ENCODE measurements around the gene PCCA. TPM values are rescaled to one million over a fixed set of nuclear protein-coding genes. Genes with fewer than 3 reads are reported as not detected.

The PCCA gene
- total and polyA plus RNA-seq, 2 donors (not counting 1 experiment from before 2014, with no cell fraction given) = 11.2 to 73.0 TPM

DNA sequence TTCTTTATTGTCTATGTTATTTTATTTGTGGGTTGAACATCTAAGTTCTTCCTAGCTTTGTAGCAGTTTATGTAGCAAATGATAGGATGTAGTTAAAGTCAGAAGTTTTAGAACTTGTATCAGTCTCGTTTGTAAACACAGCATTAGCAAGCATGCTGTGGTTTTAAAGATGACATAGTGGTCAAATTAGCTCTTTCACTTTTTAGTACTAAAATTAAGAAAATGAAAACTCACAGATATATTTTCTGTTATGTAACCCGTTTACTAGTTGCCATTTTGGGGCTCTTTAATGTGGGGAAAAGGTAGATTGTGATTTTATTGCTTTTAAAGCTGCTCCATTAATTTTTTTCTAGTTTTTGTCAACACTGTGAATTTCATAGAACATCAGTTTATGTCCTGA lies 216.5 kb downstream of the PCCA start:
- no peak for TF ChIP-seq EZH2 (IDR thresholded peaks at IDR 0.05; ENCODE audit: low read length, missing control alignments)
- no peak for TF ChIP-seq CTCF (conservative IDR thresholded peaks at IDR 0.05 in 1 of 2, IDR thresholded peaks at IDR 0.05 in 1 of 2; ENCODE audit: low read depth in 1 of 2, low read length in 2 of 2)
- Histone ChIP-seq H4K20me1 (ENCODE audit: control insufficient read depth, extremely low read depth, insufficient read depth, low read length) (no peaks in the 10 kb centered on the region), H3K4me1 (ENCODE audit: control insufficient read depth, extremely low read depth, insufficient read depth, low read length) (no peaks in the 10 kb centered on the region), H2AFZ (ENCODE audit: low read length) (no peak overlapping the region), H3K9ac (ENCODE audit: insufficient read depth, low read length) (no peak overlapping the region), H3K27ac (ENCODE audit: insufficient read depth, low read length) (no peak overlapping the region), H3K4me2 (ENCODE audit: extremely low read depth, insufficient read depth, low read length) (no peak overlapping the region), H3K27me3 (ENCODE audit: control insufficient read depth, insufficient read depth, low read length) (no peaks in the 10 kb centered on the region), H3K4me3 (replicated peaks in 1 of 4; ENCODE audit: control extremely low read depth in 1 of 4, insufficient read depth in 1 of 4, low read depth in 3 of 4, low read length in 4 of 4) (no peak overlapping the region), H3K9me3 (ENCODE audit: control insufficient read depth, insufficient read depth, low read depth, low read length) (no peaks in the 10 kb centered on the region), H3K79me2 (ENCODE audit: control insufficient read depth, insufficient read depth, low read length) (no peaks in the 10 kb centered on the region), H3K36me3 (ENCODE audit: control insufficient read depth, insufficient read depth, low read length) (no peaks in the 10 kb centered on the region)
- no peak for DNase-seq (ENCODE audit: low read depth in 2 of 2)

DNA sequence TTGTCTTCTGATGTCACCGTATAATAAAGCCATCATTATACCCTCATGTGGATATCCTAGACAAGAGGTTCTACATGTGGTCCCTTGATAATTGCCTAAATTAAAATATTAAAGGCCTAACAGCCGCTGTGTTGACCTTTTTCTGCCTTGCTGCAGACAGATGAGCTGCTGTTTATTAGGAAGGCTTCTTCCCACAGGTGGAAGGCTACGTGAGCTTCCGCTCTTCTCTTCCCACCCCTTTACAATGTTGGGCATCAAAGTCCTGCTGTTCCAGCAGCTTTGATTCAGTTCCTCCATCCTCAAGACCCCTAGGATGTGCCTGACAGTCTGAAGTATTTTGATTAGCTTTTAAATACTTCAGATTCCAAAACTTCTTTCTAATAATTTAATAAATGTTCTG lies 217.1 kb downstream of the PCCA start:
- TF ChIP-seq EZH2 (IDR thresholded peaks at IDR 0.05; ENCODE audit: low read length, missing control alignments) (no peak), CTCF (conservative IDR thresholded peaks at IDR 0.05 in 1 of 2, IDR thresholded peaks at IDR 0.05 in 1 of 2; ENCODE audit: low read depth in 1 of 2, low read length in 2 of 2) (no peak)
- H3K4me2 ChIP-seq (ENCODE audit: extremely low read depth, insufficient read depth, low read length) = no peak overlapping the region
- no peaks in the 10 kb centered on the region for H4K20me1 ChIP-seq (ENCODE audit: control insufficient read depth, extremely low read depth, insufficient read depth, low read length)
- no peak overlapping the region for H3K4me3 ChIP-seq (replicated peaks in 1 of 4; ENCODE audit: control extremely low read depth in 1 of 4, insufficient read depth in 1 of 4, low read depth in 3 of 4, low read length in 4 of 4)
- no peak overlapping the region for H2AFZ ChIP-seq (ENCODE audit: low read length)
- H3K27ac ChIP-seq (ENCODE audit: insufficient read depth, low read length) = no peak overlapping the region
- H3K9ac ChIP-seq (ENCODE audit: insufficient read depth, low read length) = no peak overlapping the region
- H3K79me2 ChIP-seq (ENCODE audit: control insufficient read depth, insufficient read depth, low read length) = no peaks in the 10 kb centered on the region
- H3K9me3 ChIP-seq (ENCODE audit: control insufficient read depth, insufficient read depth, low read depth, low read length) = no peaks in the 10 kb centered on the region
- no peaks in the 10 kb centered on the region for H3K36me3 ChIP-seq (ENCODE audit: control insufficient read depth, insufficient read depth, low read length)
- DNase-seq (ENCODE audit: low read depth in 2 of 2) = no peak
- no peaks in the 10 kb centered on the region for H3K4me1 ChIP-seq (ENCODE audit: control insufficient read depth, extremely low read depth, insufficient read depth, low read length)
- no peaks in the 10 kb centered on the region for H3K27me3 ChIP-seq (ENCODE audit: control insufficient read depth, insufficient read depth, low read length)

DNA sequence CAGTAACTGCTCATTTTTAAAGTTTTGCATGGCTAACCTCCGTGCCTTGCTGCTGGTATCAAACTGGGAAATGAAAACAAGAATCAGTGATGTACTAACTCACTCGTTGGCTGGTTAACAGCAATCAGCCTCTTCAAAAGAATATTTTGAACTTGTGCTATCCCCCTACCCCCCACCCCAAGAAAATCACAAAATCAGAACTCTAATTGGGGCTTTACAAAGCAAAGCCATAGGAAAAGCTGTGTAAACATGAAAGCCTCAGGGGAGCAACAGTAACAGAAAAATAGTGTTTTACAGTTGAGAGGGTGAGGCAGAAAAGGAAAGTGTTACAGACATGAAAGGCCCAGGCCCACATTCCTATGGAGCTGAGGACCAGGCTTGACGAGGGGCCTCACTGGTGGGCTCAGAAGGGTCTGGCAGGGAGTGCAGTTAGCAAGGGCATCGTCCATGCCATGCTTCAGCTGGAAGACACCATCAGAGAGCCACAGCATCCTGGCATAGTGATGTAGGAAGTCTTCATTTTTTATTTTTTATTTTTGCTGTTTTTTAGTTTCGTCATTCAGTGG lies 217.6 kb downstream of the PCCA start:
- no peak overlapping the region for H3K27ac ChIP-seq (ENCODE audit: insufficient read depth, low read length)
- no peak overlapping the region for H2AFZ ChIP-seq (ENCODE audit: low read length)
- no peaks in the 10 kb centered on the region for H3K36me3 ChIP-seq (ENCODE audit: control insufficient read depth, insufficient read depth, low read length)
- no peaks in the 10 kb centered on the region for H4K20me1 ChIP-seq (ENCODE audit: control insufficient read depth, extremely low read depth, insufficient read depth, low read length)
- H3K4me3 ChIP-seq (replicated peaks in 1 of 4; ENCODE audit: control extremely low read depth in 1 of 4, insufficient read depth in 1 of 4, low read depth in 3 of 4, low read length in 4 of 4) = no peak overlapping the region
- H3K9ac ChIP-seq (ENCODE audit: insufficient read depth, low read length) = no peak overlapping the region
- H3K27me3 ChIP-seq (ENCODE audit: control insufficient read depth, insufficient read depth, low read length) = no peaks in the 10 kb centered on the region
- no peaks in the 10 kb centered on the region for H3K4me1 ChIP-seq (ENCODE audit: control insufficient read depth, extremely low read depth, insufficient read depth, low read length)
- no peak for TF ChIP-seq EZH2 (IDR thresholded peaks at IDR 0.05; ENCODE audit: low read length, missing control alignments)
- TF ChIP-seq CTCF (conservative IDR thresholded peaks at IDR 0.05 in 1 of 2, IDR thresholded peaks at IDR 0.05 in 1 of 2; ENCODE audit: low read depth in 1 of 2, low read length in 2 of 2) = no peak
- H3K79me2 ChIP-seq (ENCODE audit: control insufficient read depth, insufficient read depth, low read length) = no peaks in the 10 kb centered on the region
- no peak for DNase-seq (ENCODE audit: low read depth in 2 of 2)
- no peaks in the 10 kb centered on the region for H3K9me3 ChIP-seq (ENCODE audit: control insufficient read depth, insufficient read depth, low read depth, low read length)
- H3K4me2 ChIP-seq (ENCODE audit: extremely low read depth, insufficient read depth, low read length) = no peak overlapping the region
